ENCODE data around the gene MAGT1.

GRCh38 chrX:77814210-77814609, 81.0 kb downstream of the MAGT1 start:
- TF ChIP-seq EP300 (IDR thresholded peaks at IDR 0.05; ENCODE audit: borderline replicate concordance in 1 of 2, low read depth in 1 of 2, low read length in 1 of 2), result no peak
- no peak for TF ChIP-seq CTCF (IDR thresholded peaks at IDR 0.05)
- TF ChIP-seq JUND (IDR thresholded peaks at IDR 0.05), result no peak
- TF ChIP-seq TAF1 (IDR thresholded peaks at IDR 0.05; ENCODE audit: borderline replicate concordance, low read depth, low read length), result no peak
- TF ChIP-seq REST (IDR thresholded peaks at IDR 0.05; ENCODE audit: low read depth, low read length), result no peak
- no peak for TF ChIP-seq RAD21 (IDR thresholded peaks at IDR 0.05; ENCODE audit: low read length)
- no peak for TF ChIP-seq CHD2 (IDR thresholded peaks at IDR 0.05; ENCODE audit: low read length, partially characterized antibody)
- no peak for TF ChIP-seq EZH2phosphoT487 (IDR thresholded peaks at IDR 0.05; ENCODE audit: borderline replicate concordance, low read depth)
- TF ChIP-seq SIN3A (IDR thresholded peaks at IDR 0.05; ENCODE audit: borderline replicate concordance, low read depth, low read length), result no peak
- no peak for TF ChIP-seq FOXM1 (IDR thresholded peaks at IDR 0.05; ENCODE audit: low read depth)
- TF ChIP-seq YY1 (IDR thresholded peaks at IDR 0.05; ENCODE audit: low read depth), result no peak
